IMR-90 (cell line): ENCODE results near the gene ZDHHC17. TPM values are rescaled to one million over a fixed set of nuclear protein-coding genes. Genes with fewer than 3 reads are reported as not detected.

Experiments used
- ATAC-seq: fragments of 200-7000 bp; cut with Tn5 transposase; 2 replicates; pipeline ENCODE4 v1.9.1; 2020; ENCODE audit warnings: low read depth, mild to moderate bottlenecking, moderate library complexity
- BruUV-seq: library from RNA; stranded (reverse); fragments of 400-500 nt; replicated peaks from 2 replicates; lab custom pipeline; 2021; lab: Mats Ljungman, UMichigan
- CTCF ChIA-PET: fragments of 300-600 bp; formaldehyde crosslinking; extraction: SDS; loops from one replicate; lab custom pipeline; 2021; ENCODE audit warnings: antibody characterized with exemption; lab: Yijun Ruan, JAX
- POLR2A ChIA-PET: fragments of 300-600 bp; sonication (Branson Sonifier 250); formaldehyde crosslinking; loops from one replicate; lab custom pipeline; 2022; ENCODE audit warnings: antibody characterized with exemption; ENCODE audit not compliant: unreplicated experiment; lab: Charles Lee
- DNase-seq: peaks from one replicate; pipeline ENCODE4 v3.0.0; 2013
- H2AFZ ChIP-seq: replicated peaks from 2 replicates; pipeline ENCODE3; 2013; ENCODE audit warnings: low read length, mild to moderate bottlenecking; ENCODE audit not compliant: poor library complexity
- H2AK5ac ChIP-seq: 2 replicates; pipeline ENCODE4 v1.6.1; 2013; ENCODE audit warnings: low read depth, low read length, inconsistent platforms
- H2AK9ac ChIP-seq: replicated peaks from 2 replicates; pipeline ENCODE3; 2013; ENCODE audit warnings: mild to moderate bottlenecking, low read depth, low read length, moderate library complexity; ENCODE audit not compliant: poor library complexity
- H2BK120ac ChIP-seq: 2 replicates; pipeline ENCODE4 v1.6.1; 2013; ENCODE audit warnings: low read depth, low read length, inconsistent platforms
- H2BK15ac ChIP-seq: 3 replicates; pipeline ENCODE4 v1.6.1; 2013; ENCODE audit warnings: low read depth, low read length, inconsistent platforms
- H2BK20ac ChIP-seq: 2 replicates; pipeline ENCODE4 v1.6.1; 2013; ENCODE audit warnings: low read depth, mild to moderate bottlenecking, inconsistent platforms, low read length, moderate library complexity
- H2BK5ac ChIP-seq: 2 replicates; pipeline ENCODE4 v1.6.1; 2013; ENCODE audit warnings: mild to moderate bottlenecking, low read depth, low read length, inconsistent platforms; ENCODE audit not compliant: poor library complexity, severe bottlenecking
- H3K14ac ChIP-seq: replicated peaks from 2 replicates; pipeline ENCODE4 v1.6.1; 2013; ENCODE audit warnings: low read depth, low read length, inconsistent platforms
- H3K18ac ChIP-seq: 2 replicates; pipeline ENCODE4 v1.6.1; 2013; ENCODE audit warnings: low read depth, low read length, control low read depth
- H3K23ac ChIP-seq: 2 replicates; pipeline ENCODE4 v1.6.1; 2013; ENCODE audit warnings: low read depth, low read length, inconsistent platforms
- H3K27ac ChIP-seq: 2 replicates; pipeline ENCODE4 v1.5.1; 2013; ENCODE audit warnings: mild to moderate bottlenecking, control low read depth, low read length; ENCODE audit not compliant: insufficient read depth
- H3K27me3 ChIP-seq: 2 replicates; pipeline ENCODE4 v1.6.1; 2013; ENCODE audit warnings: low read length; ENCODE audit not compliant: control insufficient read depth, insufficient read depth
- H3K36me3 ChIP-seq: 2 replicates; pipeline ENCODE4 v1.6.1; 2013; ENCODE audit warnings: low read length, mixed read lengths; ENCODE audit not compliant: control insufficient read depth, insufficient read depth
- H3K4ac ChIP-seq: 2 replicates; pipeline ENCODE4 v1.6.1; 2013; ENCODE audit warnings: low read depth, low read length, inconsistent platforms
- H3K4me1 ChIP-seq: 2 replicates; pipeline ENCODE4 v1.6.1; 2013; ENCODE audit warnings: low read length, mixed read lengths; ENCODE audit not compliant: control insufficient read depth, insufficient read depth
- H3K4me2 ChIP-seq: 2 replicates; pipeline ENCODE4 v1.6.1; 2013; ENCODE audit warnings: low read depth, mild to moderate bottlenecking, control low read depth, low read length, moderate library complexity
- H3K4me3 ChIP-seq: 2 replicates; pipeline ENCODE4 v1.5.1; 2013; ENCODE audit warnings: low read depth, mild to moderate bottlenecking, control low read depth, low read length, moderate library complexity; ENCODE audit not compliant: insufficient read depth
- H3K56ac ChIP-seq: 2 replicates; pipeline ENCODE4 v1.6.1; 2013; ENCODE audit warnings: low read length, inconsistent platforms; ENCODE audit not compliant: insufficient read depth; ENCODE audit errors: extremely low read depth
- H3K79me1 ChIP-seq, 2 experiments: 2 replicates each; pipeline ENCODE4 v1.6.1; 2013; ENCODE audit warnings: low read length in 2 of 2, inconsistent platforms in 1 of 2, low read depth in 1 of 2
- H3K9ac ChIP-seq: 2 replicates; pipeline ENCODE4 v1.6.1; 2013; ENCODE audit warnings: low read depth, low read length, control low read depth
- H3K9me1 ChIP-seq: 2 replicates; pipeline ENCODE4 v1.6.1; 2013; ENCODE audit warnings: low read length, inconsistent platforms; ENCODE audit not compliant: insufficient read depth
- H3K9me3 ChIP-seq: 2 replicates; pipeline ENCODE4 v1.6.1; 2013; ENCODE audit warnings: low read length; ENCODE audit not compliant: control insufficient read depth, insufficient read depth
- H4K20me1 ChIP-seq: 2 replicates; pipeline ENCODE4 v1.6.1; 2013; ENCODE audit warnings: low read length, inconsistent platforms; ENCODE audit not compliant: insufficient read depth
- H4K5ac ChIP-seq: 2 replicates; pipeline ENCODE4 v1.6.1; 2013; ENCODE audit warnings: mild to moderate bottlenecking, low read depth, low read length, control low read depth
- H4K8ac ChIP-seq, 2 experiments: 2 replicates each; pipeline ENCODE4 v1.6.1; 2013; ENCODE audit warnings: low read depth in 2 of 2, low read length in 2 of 2, control low read depth in 1 of 2, inconsistent platforms in 1 of 2
- H4K91ac ChIP-seq: 2 replicates; pipeline ENCODE4 v1.6.1; 2013; ENCODE audit warnings: low read depth, low read length, inconsistent platforms; ENCODE audit not compliant: insufficient read depth
- ELK1 ChIP-seq: fragments of 150-350 bp; IDR thresholded peaks from 2 replicates; pipeline ENCODE4 v1.6.1; 2016; ENCODE audit warnings: low read depth, mild to moderate bottlenecking, low read length, moderate library complexity, borderline replicate concordance
- FOS ChIP-seq: fragments of 150-350 bp; IDR thresholded peaks from 2 replicates; pipeline ENCODE4 v1.6.1; 2016; ENCODE audit warnings: low read depth, low read length
- MAFK ChIP-seq: IDR thresholded peaks from 2 replicates; pipeline ENCODE4 v1.6.1; 2012; ENCODE audit warnings: low read depth, low read length, improper control_type of control experiment
- MAZ ChIP-seq: IDR thresholded peaks from 2 replicates; pipeline ENCODE4 v1.6.1; 2012; ENCODE audit warnings: low read depth, mild to moderate bottlenecking, low read length, improper control_type of control experiment, moderate library complexity, borderline replicate concordance
- WGBS, 2 experiments: methylation state at CpG; one replicate each; pipeline versions ENCODE4 v1.1.5 to v1.1.7; 2013; ENCODE audit warnings: missing lambda C conversion rate in 2 of 2; ENCODE audit not compliant: insufficient read length in 1 of 2; ENCODE audit errors: extremely low coverage in 2 of 2; 5-methylcytosine and 5-hydroxymethylcytosine counted together
- dilution Hi-C: fragments of 300-500 bp; cut with HindIII; formaldehyde crosslinking; loops from one replicate; pipeline ENCODE4 v1.14.3; 2018; ENCODE audit warnings: low sequenced_read_pairs; ENCODE audit not compliant: unreplicated experiment
- in situ Hi-C: fragments of 300-500 bp; cut with MboI; formaldehyde crosslinking; loops from 3 replicates; pipeline ENCODE4 v1.14.3; 2019; ENCODE audit warnings: low sequenced_read_pairs, inconsistent platforms, mixed read lengths
- intact Hi-C: fragments of 100-400 bp; cut with micrococcal nuclease; formaldehyde crosslinking; loops from 2 replicates; pipeline ENCODE4 v1.10.0; 2022
- polyA plus RNA-seq, 3 experiments: library from polyadenylated mRNA; depleted of rRNA; stranded (reverse); fragments of >200 nt; gene quantifications; 2 replicates each; pipeline ENCODE4 v1.2.3, GENCODE V29; 2012; ENCODE audit warnings: low replicate concordance in 1 of 3
- total RNA-seq: library from RNA; depleted of rRNA; stranded (reverse); fragments of >200 nt; gene quantifications from 2 replicates; pipeline ENCODE4 v1.2.3, GENCODE V29; 2012

ZDHHC17 gene
- total and polyA plus RNA-seq, 2 of the 4 experiments (the other 2 are of a cell fraction) = 23.3 to 125 TPM

- H3K4me3 ChIP-seq = no peak overlapping the region
- dilution Hi-C loops (no loop called here), in situ Hi-C loops (no loop called here), intact Hi-C loops (no loop called here)
- ATAC-seq (no peak), DNase-seq (peak; percentile 77)
- no peak overlapping the region for H3K18ac ChIP-seq
- CTCF ChIA-PET = interaction anchor here (0.6 to 1.0 kb wide), 2 partner anchors 11 to 104 kb away, joined by 3 read pairs; no protein-coding TSS in a partner anchor
- H3K23ac ChIP-seq = peak overlapping the region; percentile 78; the same call in 1 of the 2 replicates
- H3K36me3 ChIP-seq = peaks cover 9% of the 10 kb centered on the region
- H4K5ac ChIP-seq = no peak overlapping the region
- H3K9me3 ChIP-seq = no peaks in the 10 kb centered on the region
- TF ChIP-seq MAZ (no peak), ELK1 (no peak), FOS (no peak), MAFK (peak; percentile 31; the same call in 1 of the 2 replicates)
- no TSS peak for BruUV-seq
- H3K56ac ChIP-seq = peak overlapping the region; percentile 19; the same call in 1 of the 2 replicates
- peaks cover 17% of the 10 kb centered on the region for H3K4me1 ChIP-seq
- no peak overlapping the region; the same call in 1 of the 2 replicates for H4K91ac ChIP-seq
- H2AK9ac ChIP-seq = no peak overlapping the region
- H3K27ac ChIP-seq = peak overlapping the region; percentile 35; the same call in 1 of the 2 replicates
- no peak overlapping the region for H3K9ac ChIP-seq
- peak overlapping the region; percentile 85 for H3K14ac ChIP-seq
- peaks cover 15% of the 10 kb centered on the region; the same call in 1 of the 2 replicates for H3K9me1 ChIP-seq
- no peak overlapping the region for H2BK15ac ChIP-seq
- no peaks in the 10 kb centered on the region for H3K27me3 ChIP-seq
- H4K8ac ChIP-seq = peak overlapping the region in 1 of 2 experiments; percentile 57; a peak in 2 of 4 replicates
- H3K4me2 ChIP-seq = no peak overlapping the region
- peaks cover 15% of the 10 kb centered on the region for H4K20me1 ChIP-seq
- H2BK20ac ChIP-seq = peak overlapping the region; percentile 16; the same call in 1 of the 2 replicates
- peak overlapping the region; percentile 24 for H2BK5ac ChIP-seq
- no peak overlapping the region for H2AFZ ChIP-seq
- peaks cover 31 to 70% of the 10 kb centered on the region in 2 experiments for H3K79me1 ChIP-seq
- 56% methylated on average over 2 of the region's 8 CpGs; no CpG with 5 or more reads in 1 of the 2 experiments for WGBS, 2 experiments
- peak overlapping the region; percentile 45 for H3K4ac ChIP-seq
- H2BK120ac ChIP-seq = 0 out of 2 replicates have a peak overlapping the region, but pooled peaks have one; percentile 17
- POLR2A ChIA-PET = interaction anchor here (1.9 kb wide), 1 partner anchor 12 kb away, joined by 6 read pairs; the partner anchor contains the start of gene CSRP2
- H2AK5ac ChIP-seq = 0 out of 2 replicates have a peak overlapping the region, but pooled peaks have one; percentile 0
Measured at GRCh38 chr12:76866726-76867125, 102.8 kb downstream of the ZDHHC17 start.
